Fibroblast of the aortic adventitia (primary cell): ENCODE data around the gene FNTB. TPM values are rescaled to one million over a fixed set of nuclear protein-coding genes. Genes with fewer than 3 reads are reported as not detected.

Experiments
- DNase-seq: peaks from one replicate; pipeline ENCODE4 v3.0.0-alpha.2; 2010; ENCODE audit warnings: low read depth
- H3K4me3 ChIP-seq: 2 replicates; pipeline ENCODE4 v1.5.1; 2011; ENCODE audit warnings: low read depth, mild to moderate bottlenecking, control low read depth, low read length, moderate library complexity
- CTCF ChIP-seq: IDR thresholded peaks from 2 replicates; pipeline ENCODE4 v1.5.1; 2011; ENCODE audit warnings: mild to moderate bottlenecking, low read length, control low read depth, inconsistent platforms; ENCODE audit not compliant: insufficient read depth
- total RNA-seq: library from RNA; depleted of rRNA; stranded (reverse); fragments of >200 nt; gene quantifications from 2 replicates; pipeline ENCODE4 v1.2.3, GENCODE V29; 2012; ENCODE audit warnings: low replicate concordance

Gene FNTB
- total RNA-seq, 1 donor, result 19.3 TPM

DNA sequence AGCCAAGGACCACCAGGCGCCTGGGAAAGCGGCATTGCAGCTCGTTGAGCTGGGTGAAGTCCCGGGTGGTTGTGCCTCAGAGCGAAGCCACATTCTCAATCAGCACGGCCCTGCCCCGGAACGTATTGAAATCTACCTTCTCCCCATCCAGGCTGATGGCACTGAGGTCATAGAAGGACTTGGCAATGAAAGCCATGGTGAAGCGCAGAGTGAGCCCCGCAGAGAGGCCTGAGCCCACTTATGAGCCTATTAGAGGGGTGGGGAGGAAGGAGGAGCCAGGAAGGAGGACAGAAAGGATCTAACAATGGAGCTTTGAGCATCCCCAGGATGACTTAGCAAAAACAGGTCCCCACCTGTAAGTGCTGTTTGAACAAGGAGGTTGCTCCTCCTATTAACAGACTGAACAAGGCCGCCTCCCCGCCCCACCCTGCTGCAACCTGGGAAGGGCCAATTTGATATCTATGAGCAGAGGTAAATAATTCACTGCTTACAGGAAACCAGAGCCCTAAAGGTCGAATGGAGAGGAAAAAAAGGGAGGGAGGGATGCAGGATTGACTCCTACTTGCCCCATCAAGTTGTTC, 44.1 kb upstream of the FNTB start, which contains the start of gene GPX2:
Gene GPX2, minus strand, starts transcription at position 215 of the 581 bp plus-strand sequence. Its CDS starts 19 bp downstream, at position 196.
- no peak for TF ChIP-seq CTCF

GRCh38 chr14:64943556-64943955, 43.1 kb upstream of the FNTB start:
- TF ChIP-seq CTCF, result no peak
- H3K4me3 ChIP-seq, result no peak overlapping the region
- no peak for DNase-seq

More for the DNA sequence above, 44.1 kb upstream of the FNTB start, which contains the start of gene GPX2:
- no peak within 1 kb of the TSS for H3K4me3 ChIP-seq
- DNase-seq, result no peak

GRCh38 chr14:64944041-64944440, 42.7 kb upstream of the FNTB start:
- DNase-seq, result no peak
- TF ChIP-seq CTCF, result no peak

GRCh38 chr14:64944861-64945260, 41.8 kb upstream of the FNTB start:
- no peak for DNase-seq
- H3K4me3 ChIP-seq, result no peak overlapping the region
- no peak for TF ChIP-seq CTCF

More at GRCh38 chr14:64944041-64944440, 42.7 kb upstream of the FNTB start:
- no peak overlapping the region for H3K4me3 ChIP-seq

- no peak overlapping the region for H3K4me3 ChIP-seq
- no peak for DNase-seq
- no peak for TF ChIP-seq CTCF
Measured at GRCh38 chr14:64945431-64946178, 41.1 kb upstream of the FNTB start.

DNA sequence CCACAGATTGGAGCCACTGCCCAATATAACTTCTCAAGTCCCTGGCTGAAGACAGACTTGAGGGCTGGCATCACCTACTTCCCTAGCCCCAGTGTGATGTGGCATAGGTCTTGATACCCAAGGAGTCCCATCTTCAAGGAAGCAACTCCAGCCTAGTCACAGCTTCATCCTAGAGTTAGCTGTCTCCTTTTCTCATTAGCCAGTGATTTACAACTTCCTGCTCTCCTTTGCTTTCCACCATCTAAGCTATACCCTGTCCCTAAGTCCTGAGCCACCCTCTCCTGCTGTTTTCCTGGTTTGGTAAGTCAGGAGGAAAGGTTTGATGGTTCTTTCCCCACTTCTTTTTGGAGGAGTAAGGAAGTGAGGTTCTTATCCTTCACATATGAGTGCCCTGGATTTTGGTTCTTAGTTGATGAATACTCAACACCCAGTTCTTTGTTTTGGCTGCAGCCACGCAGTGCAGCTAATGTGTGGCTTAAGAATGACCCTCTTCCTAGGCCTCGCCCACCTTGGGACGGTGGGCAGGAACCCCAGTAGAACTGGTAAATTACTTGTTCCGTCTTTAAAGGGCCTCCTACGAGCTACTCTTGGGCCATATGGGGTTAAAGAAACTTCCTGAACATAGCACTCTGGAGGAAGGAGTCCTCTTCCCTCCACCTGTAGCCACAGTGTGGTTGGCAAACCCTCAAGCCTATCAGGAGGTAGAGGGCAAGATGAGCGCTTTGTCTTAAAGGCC, 40.2 kb upstream of the FNTB start:
- DNase-seq, result no peak
- TF ChIP-seq CTCF, result no peak
- H3K4me3 ChIP-seq, result no peak overlapping the region
